H1 (cell line): Measurements from ENCODE around the gene PGD. TPM values are rescaled to one million over a fixed set of nuclear protein-coding genes. Genes with fewer than 3 reads are reported as not detected.

Experiments used
- CTCF ChIA-PET: fragments of 300-600 bp; sonication (Branson Sonifier 250); formaldehyde crosslinking; loops from one replicate; lab custom pipeline; 2021; ENCODE audit not compliant: partially characterized antibody; lab: Charles Lee
- POLR2A ChIA-PET: fragments of 300-600 bp; sonication (Branson Sonifier 250); formaldehyde crosslinking; loops from one replicate; lab custom pipeline; 2021; ENCODE audit warnings: inconsistent platforms; ENCODE audit not compliant: partially characterized antibody; lab: Charles Lee
- DNase-seq, 2 experiments: peaks; one replicate each; pipeline versions ENCODE4 v3.0.0 to v3.0.0-alpha.2; 2010 to 2022; ENCODE audit warnings: low spot score in 2 of 2, low read depth in 1 of 2, mixed read lengths in 1 of 2
- FAIRE-seq: peaks from 2 replicates; lab custom pipeline; 2011; peaks lifted over from hg19 to GRCh38; lab: Jason Lieb, UNC
- H2AFZ ChIP-seq: 2 replicates; pipeline ENCODE4 v1.8.1; 2012; ENCODE audit warnings: low read length, inconsistent platforms
- H2AK5ac ChIP-seq: 2 replicates; pipeline ENCODE4 v1.6.1; 2013; ENCODE audit warnings: low read depth, low read length
- H2BK120ac ChIP-seq: replicated peaks from 2 replicates; pipeline ENCODE3; 2013; ENCODE audit warnings: low read depth, low read length, inconsistent platforms
- H2BK12ac ChIP-seq: 2 replicates; pipeline ENCODE4 v1.6.1; 2013; ENCODE audit warnings: low read depth, low read length
- H2BK15ac ChIP-seq: 2 replicates; pipeline ENCODE4 v1.6.1; 2013; ENCODE audit warnings: low read length
- H2BK20ac ChIP-seq: 2 replicates; pipeline ENCODE4 v1.6.1; 2013; ENCODE audit warnings: low read length
- H2BK5ac ChIP-seq: 2 replicates; pipeline ENCODE4 v1.6.1; 2013; ENCODE audit warnings: low read depth, low read length
- H3K14ac ChIP-seq: 2 replicates; pipeline ENCODE4 v1.6.1; 2013; ENCODE audit warnings: inconsistent platforms; ENCODE audit not compliant: insufficient read length
- H3K18ac ChIP-seq: 2 replicates; pipeline ENCODE4 v1.6.1; 2013; ENCODE audit warnings: low read length; ENCODE audit errors: extremely low read depth
- H3K23ac ChIP-seq: 2 replicates; pipeline ENCODE4 v1.6.1; 2013; ENCODE audit warnings: inconsistent platforms; ENCODE audit not compliant: insufficient read length
- H3K23me2 ChIP-seq: 2 replicates; pipeline ENCODE4 v1.6.1; 2013; ENCODE audit warnings: low read depth, low read length
- H3K27ac ChIP-seq: 2 replicates; pipeline ENCODE4 v1.6.1; 2011; ENCODE audit warnings: low read depth, low read length, inconsistent platforms
- H3K27me3 ChIP-seq, 4 experiments: replicated peaks in 1 of 4; 1 replicate in 1 of 4; 2 replicates in 3 of 4; pipeline versions ENCODE4 v1.6.1 to v1.8.1; 2011 to 2013; ENCODE audit warnings: low read length in 3 of 4, mild to moderate bottlenecking in 3 of 4, inconsistent platforms in 2 of 4, mixed read lengths in 2 of 4, moderate library complexity in 1 of 4; ENCODE audit not compliant: control insufficient read depth in 3 of 4, insufficient read depth in 3 of 4; ENCODE audit errors: extremely low read depth in 1 of 4
- H3K36me3 ChIP-seq, 4 experiments: 2 replicates each; pipeline versions ENCODE4 v1.6.1 to v1.8.1; 2011 to 2013; ENCODE audit warnings: mild to moderate bottlenecking in 4 of 4, low read length in 3 of 4, moderate library complexity in 2 of 4, control low read depth in 1 of 4, inconsistent platforms in 1 of 4; ENCODE audit not compliant: insufficient read depth in 4 of 4, control insufficient read depth in 2 of 4
- H3K4ac ChIP-seq: replicated peaks from 2 replicates; pipeline ENCODE3; 2013; ENCODE audit warnings: low read length, low read depth, mixed read lengths, inconsistent platforms; ENCODE audit not compliant: insufficient read length
- H3K4me1 ChIP-seq, 4 experiments: replicated peaks in 1 of 4; 1 replicate in 1 of 4; 2 replicates in 3 of 4; pipeline versions ENCODE4 v1.6.1 to v1.8.1; 2011 to 2013; ENCODE audit warnings: low read length in 3 of 4, inconsistent platforms in 2 of 4, mixed read lengths in 1 of 4; ENCODE audit not compliant: insufficient read depth in 4 of 4, control insufficient read depth in 3 of 4
- H3K4me2 ChIP-seq, 2 experiments: 2 replicates each; pipeline versions ENCODE4 v1.6.1 to v1.8.1; 2011 to 2013; ENCODE audit warnings: low read depth in 2 of 2, low read length in 2 of 2, control low read depth in 1 of 2, inconsistent platforms in 1 of 2, mild to moderate bottlenecking in 1 of 2; ENCODE audit not compliant: insufficient read depth in 1 of 2
- H3K4me3 ChIP-seq, 4 experiments: fragments of 200-600, 300-600 bp in 1 of 4; sonication (generic), shearing (Covaris generic), sonication (Bioruptor Twin) in 1 of 4; 2 replicates each; pipeline versions ENCODE4 v1.5.1 to v1.8.1; 2011 to 2016; ENCODE audit warnings: low read length in 4 of 4, low read depth in 3 of 4, control low read depth in 2 of 4, inconsistent platforms in 2 of 4, mild to moderate bottlenecking in 2 of 4, mixed read lengths in 1 of 4, moderate library complexity in 1 of 4; ENCODE audit not compliant: insufficient read depth in 2 of 4; ENCODE audit errors: extremely low read depth in 1 of 4
- H3K56ac ChIP-seq: replicated peaks from 2 replicates; pipeline ENCODE3; 2013; ENCODE audit warnings: low read depth, mild to moderate bottlenecking, mixed read lengths, low read length, inconsistent platforms; ENCODE audit not compliant: insufficient read length
- H3K79me1 ChIP-seq: 2 replicates; pipeline ENCODE4 v1.6.1; 2013; ENCODE audit warnings: low read depth, low read length, control low read depth
- H3K79me2 ChIP-seq, 2 experiments: 2 replicates each; pipeline versions ENCODE4 v1.6.1 to v1.8.1; 2012 to 2013; ENCODE audit warnings: low read length in 2 of 2, mild to moderate bottlenecking in 2 of 2, inconsistent platforms in 1 of 2; ENCODE audit not compliant: insufficient read depth in 2 of 2, control insufficient read depth in 1 of 2
- H3K9ac ChIP-seq, 4 experiments: replicated peaks in 1 of 4; 1 replicate in 1 of 4; 2 replicates in 3 of 4; pipeline versions ENCODE4 v1.6.1 to v1.8.1; 2011 to 2013; ENCODE audit warnings: low read depth in 3 of 4, low read length in 3 of 4, control low read depth in 2 of 4, mild to moderate bottlenecking in 2 of 4, moderate library complexity in 2 of 4, inconsistent platforms in 1 of 4; ENCODE audit errors: extremely low read depth in 1 of 4
- H3K9me3 ChIP-seq, 2 experiments: 2 replicates each; pipeline versions ENCODE4 v1.6.1 to v1.8.1; 2012 to 2013; ENCODE audit warnings: mild to moderate bottlenecking in 2 of 2, moderate library complexity in 2 of 2, control low read depth in 1 of 2, inconsistent platforms in 1 of 2, low read depth in 1 of 2, low read length in 1 of 2, mixed read lengths in 1 of 2; ENCODE audit not compliant: insufficient read depth in 2 of 2
- H4K20me1 ChIP-seq, 2 experiments: replicated peaks in 1 of 2; 2 replicates each; pipeline versions ENCODE3 to v1.8.1; 2011 to 2013; ENCODE audit warnings: inconsistent platforms in 2 of 2, low read length in 2 of 2, mild to moderate bottlenecking in 1 of 2; ENCODE audit not compliant: insufficient read depth in 2 of 2, control insufficient read depth in 1 of 2
- H4K5ac ChIP-seq: 2 replicates; pipeline ENCODE4 v1.6.1; 2013; ENCODE audit warnings: low read length, low read depth, mixed read lengths, inconsistent platforms; ENCODE audit not compliant: insufficient read length
- H4K8ac ChIP-seq: 2 replicates; pipeline ENCODE4 v1.8.0; 2013; ENCODE audit warnings: mild to moderate bottlenecking, moderate library complexity, low read length, inconsistent platforms; ENCODE audit not compliant: insufficient read depth; ENCODE audit errors: extremely low read depth
- H4K91ac ChIP-seq: replicated peaks from 2 replicates; pipeline ENCODE3; 2013; ENCODE audit warnings: low read length, mixed read lengths, inconsistent platforms; ENCODE audit not compliant: insufficient read length
- POLR2AphosphoS5 ChIP-seq: IDR thresholded peaks from 2 replicates; pipeline ENCODE4 v1.6.1; 2011; ENCODE audit warnings: low read depth, low read length
- SP1 ChIP-seq: IDR thresholded peaks from 2 replicates; pipeline ENCODE4 v1.6.1; 2011; ENCODE audit warnings: low read depth, low read length
- TCF12 ChIP-seq: IDR thresholded peaks from 2 replicates; pipeline ENCODE4 v1.6.1; 2011; ENCODE audit warnings: low read depth, mild to moderate bottlenecking, low read length
- WGBS, 2 experiments: shearing (Covaris generic) in 1 of 2; methylation state at CpG; one replicate each; pipeline versions ENCODE4 v1.1.6 to v1.1.7; 2013 to 2015; ENCODE audit warnings: low lambda C conversion rate in 2 of 2, mixed read lengths in 2 of 2, inconsistent platforms in 1 of 2, low coverage in 1 of 2, missing lambda C conversion rate in 1 of 2; ENCODE audit not compliant: insufficient replicate concordance in 2 of 2, insufficient coverage in 1 of 2, insufficient read length in 1 of 2; ENCODE audit errors: extremely low coverage in 1 of 2, missing lambda C conversion rate in 1 of 2; 5-methylcytosine and 5-hydroxymethylcytosine counted together
- polyA plus RNA-seq, 7 experiments: library from polyadenylated mRNA; depleted of rRNA in 3 of 7; stranded (reverse) in 5 of 7; unstranded in 2 of 7; fragments of >200 nt in 5 of 7; fragments of 200-250 nt in 2 of 7; gene quantifications; 1 replicate in 5 of 7; 2 replicates in 1 of 7; 4 replicates in 1 of 7; pipeline versions ENCODE4 v1.2.1 to v1.2.3, GENCODE V29; 2011 to 2013; ENCODE audit warnings: missing spikeins in 2 of 7, mixed read lengths in 2 of 7
- total RNA-seq: library from RNA; stranded (reverse); fragmentation: NEBNext Ultra II Directional; extraction: Animal tissue kit (Norgen Biotek cat#: 25700); gene quantifications from 2 replicates; pipeline ENCODE4 v1.2.1, GENCODE V29; 2021

Gene PGD
- total and polyA plus RNA-seq, 2 of the 8 experiments (the other 6 are each of a cell fraction or from before 2014, with no cell fraction given), result 191 to 331 TPM

GRCh38 chr1:10389271-10389973, 9.4 kb upstream of the PGD start:
- H2BK5ac ChIP-seq, result no peak overlapping the region
- DNase-seq, result no peak
- H2BK12ac ChIP-seq, result no peak overlapping the region
- no peak overlapping the region for H2BK20ac ChIP-seq
- no peak overlapping the region for H2AFZ ChIP-seq
- H3K18ac ChIP-seq, result no peak overlapping the region
- no peaks in the 10 kb centered on the region for H3K23me2 ChIP-seq
- no peaks in the 10 kb centered on the region for H3K79me2 ChIP-seq
- H2AK5ac ChIP-seq, result no peak overlapping the region
- ChIA-PET POLR2A (interaction anchor here (2.7 to 8.2 kb wide), 2 partner anchors 9 to 12 kb away, joined by 10 to 72 read pairs; partner anchors contain the start of gene PGD), CTCF (interaction anchor here (1.6 to 1.7 kb wide), 2 partner anchors 10 to 20 kb away, joined by 3 to 11 read pairs; partner anchors contain the start of gene PGD)
- H3K56ac ChIP-seq, result no peak overlapping the region
- H2BK15ac ChIP-seq, result no peak overlapping the region
- no peak overlapping the region for H3K14ac ChIP-seq
- no peak overlapping the region for H4K8ac ChIP-seq
- no peak overlapping the region for H4K91ac ChIP-seq
- no peaks in the 10 kb centered on the region for H3K27me3 ChIP-seq
- H3K23ac ChIP-seq, result no peak overlapping the region
- FAIRE-seq, result no peak
- no peak overlapping the region for H3K9ac ChIP-seq
- no peak overlapping the region for H3K4ac ChIP-seq
- no peak overlapping the region for H3K27ac ChIP-seq
- H4K20me1 ChIP-seq, result no peaks in the 10 kb centered on the region
- H3K4me3 ChIP-seq, result no peak overlapping the region
- TF ChIP-seq SP1 (no peak), POLR2AphosphoS5 (no peak), TCF12 (no peak)
- H2BK120ac ChIP-seq, result no peak overlapping the region
- no peaks in the 10 kb centered on the region; a peak in 1 of 4 replicates for H3K9me3 ChIP-seq
- H3K79me1 ChIP-seq, result no peaks in the 10 kb centered on the region; the same call in 1 of the 2 replicates
- WGBS, 2 experiments, result 92% methylated on average over 6 of the region's 6 CpGs; no CpG with 5 or more reads in 1 of the 2 experiments
- no peak overlapping the region for H4K5ac ChIP-seq
- H3K36me3 ChIP-seq, result peaks cover 0 to 4% (median 0%) of the 10 kb centered on the region in 4 experiments; a peak in 1 of 8 replicates
- no peak overlapping the region for H3K4me2 ChIP-seq
- H3K4me1 ChIP-seq, result peaks cover 0 to 5% (median 0%) of the 10 kb centered on the region in 4 experiments; a peak in 3 of 7 replicates
